ENCODE measurements around the gene PRB2.
"Not testable (repeated sequence)": the region's sequence is repeated elsewhere in the genome, so short reads cannot be mapped to it uniquely, and the experiment has no call there.

Gene PRB2

DNA sequence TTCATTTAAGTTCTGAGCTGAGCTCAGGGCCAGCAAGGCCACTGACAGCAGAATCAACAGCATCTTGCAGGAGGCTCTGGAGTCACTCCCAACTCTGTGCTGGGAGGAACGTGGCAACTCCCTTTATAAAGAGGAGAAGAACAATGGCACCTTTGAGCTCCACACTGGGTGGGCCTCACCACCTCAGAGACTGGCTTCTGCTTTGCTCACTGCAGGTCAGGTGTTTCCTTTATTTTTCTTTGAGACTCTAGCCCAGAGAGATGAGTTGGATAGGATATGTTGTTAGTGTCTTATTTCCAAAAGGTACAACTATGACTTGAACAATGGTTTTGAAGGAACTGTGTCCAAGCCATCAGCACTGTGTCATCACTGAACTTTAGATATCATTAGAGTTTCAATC is at the start of gene PRB2:
TSS of gene PRB2 (minus strand) at position 101 of the 400 bp plus-strand sequence. CDS start at position 63, 38 bp downstream.
- not testable (repeated sequence) for DNase-seq

GRCh38 chr12:11437966-11438365 is 42.6 kb upstream of the PRB2 start:
- no peak for DNase-seq

GRCh38 chr12:11433664-11434063 is 38.3 kb upstream of the PRB2 start:
- DNase-seq: no peak

DNA sequence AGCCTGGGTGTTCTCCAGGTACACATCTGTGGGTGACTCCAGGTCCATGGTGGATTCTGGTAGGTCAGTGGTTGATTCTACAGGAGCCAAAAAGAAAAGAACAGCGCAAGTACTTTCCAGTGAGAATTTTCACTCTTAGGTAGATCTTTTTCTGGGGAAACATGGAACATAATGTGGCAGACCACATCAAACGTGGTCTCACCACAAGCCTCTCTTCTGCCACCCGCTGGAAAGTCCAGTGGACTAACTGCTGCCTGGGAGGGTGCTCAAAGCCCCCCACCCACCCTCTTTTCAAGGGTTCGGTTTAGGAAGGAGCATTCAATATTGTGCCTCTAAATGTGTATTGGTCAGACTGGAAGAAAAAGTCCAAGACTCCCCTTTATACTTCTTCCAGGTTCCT is 36.1 kb upstream of the PRB2 start:
- DNase-seq: no peak

- DNase-seq: no peak
Observed at GRCh38 chr12:11427341-11427740, 32.0 kb upstream of the PRB2 start.

DNA sequence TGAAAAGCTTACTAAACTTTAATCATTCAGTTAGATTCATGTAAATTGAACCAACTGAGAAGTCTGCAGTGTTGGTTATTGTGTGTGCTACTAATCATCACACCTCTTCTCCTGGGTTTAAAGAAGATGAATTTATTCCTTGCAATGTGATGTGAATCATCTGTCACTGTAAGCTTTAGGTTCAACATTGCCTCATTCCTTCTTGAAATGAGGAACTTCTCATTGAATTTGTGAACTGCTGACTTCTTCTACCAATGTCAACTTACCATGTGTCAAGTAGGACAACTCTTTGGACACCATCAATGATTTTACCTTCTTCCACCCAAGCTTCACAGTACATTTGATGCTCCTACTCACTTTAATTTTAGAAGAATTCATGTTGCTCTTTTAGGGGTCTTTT is 17.4 kb upstream of the PRB2 start:
- no peak for DNase-seq

GRCh38 chr12:11408096-11408495 is 12.7 kb upstream of the PRB2 start:
- DNase-seq: no peak

GRCh38 chr12:11397366-11397765 is 2.0 kb upstream of the PRB2 start:
- DNase-seq: no peak

GRCh38 chr12:11391456-11391855 is 3.9 kb downstream of the PRB2 start:
- not testable (repeated sequence) for DNase-seq

GRCh38 chr12:11377420-11377819 is 17.9 kb downstream of the PRB2 start:
- not testable (repeated sequence) for DNase-seq

DNA sequence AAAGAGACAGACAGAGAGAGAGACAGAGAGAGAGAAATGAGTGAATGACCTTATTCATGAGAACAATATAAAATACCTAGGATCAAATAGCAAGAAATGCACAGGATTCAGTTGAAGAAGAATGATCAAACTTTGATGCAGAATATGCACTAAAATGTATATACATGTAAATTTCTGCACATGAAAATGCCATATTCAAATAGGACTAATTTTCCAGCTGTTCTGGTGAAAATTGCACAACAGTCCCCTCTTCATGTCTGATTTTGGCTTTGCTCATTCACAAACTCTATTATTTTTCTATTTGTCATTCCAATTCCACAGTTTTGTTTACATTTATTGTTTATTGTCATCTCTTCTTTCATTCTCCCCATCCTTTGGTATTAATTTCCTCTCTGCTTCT is 34.2 kb downstream of the PRB2 start:
- no peak for DNase-seq

- not testable (repeated sequence) for DNase-seq
Observed at GRCh38 chr12:11360205-11360883, 35.0 kb downstream of the PRB2 start.

DNA sequence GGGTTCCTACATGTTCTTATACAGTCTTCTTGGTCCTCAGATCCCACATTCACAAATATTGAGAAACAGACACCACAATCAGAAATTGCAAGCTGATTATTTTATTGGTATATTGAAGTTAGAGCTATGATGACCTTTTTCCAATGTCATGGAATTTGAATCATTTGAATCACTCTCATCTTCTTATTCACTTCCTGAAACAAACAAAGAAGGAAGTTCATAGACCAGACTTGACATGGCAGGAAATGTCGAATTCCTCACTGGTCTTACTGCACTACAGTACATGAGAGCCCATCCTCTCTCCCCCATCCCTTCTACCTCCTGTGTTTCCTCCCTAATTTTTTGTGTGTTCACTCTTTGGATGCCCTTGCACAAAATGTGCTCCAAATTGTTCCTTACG is 43.6 kb downstream of the PRB2 start:
- DNase-seq: not testable (repeated sequence)

DNA sequence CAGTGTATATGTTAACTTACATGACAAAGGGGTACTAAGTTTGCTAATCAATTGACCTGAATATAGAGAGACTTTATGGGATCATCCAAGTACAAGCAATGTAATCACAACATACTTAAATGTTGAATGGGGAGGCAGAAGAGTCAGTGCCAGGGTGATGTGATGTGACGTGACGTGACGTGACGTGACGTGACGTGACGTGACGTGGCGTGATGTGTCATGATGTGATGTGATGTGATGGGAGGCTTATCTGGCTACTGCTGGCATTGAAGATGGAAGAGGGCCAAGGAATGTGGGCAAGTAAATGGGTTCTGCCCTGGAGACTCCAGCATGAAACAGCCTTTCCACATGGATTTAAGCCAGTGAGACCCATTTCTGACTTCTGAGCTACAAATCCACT is 46.9 kb downstream of the PRB2 start:
- no peak for DNase-seq

GRCh38 chr12:11347810-11348209 is 47.6 kb downstream of the PRB2 start:
- no peak for DNase-seq

DNA sequence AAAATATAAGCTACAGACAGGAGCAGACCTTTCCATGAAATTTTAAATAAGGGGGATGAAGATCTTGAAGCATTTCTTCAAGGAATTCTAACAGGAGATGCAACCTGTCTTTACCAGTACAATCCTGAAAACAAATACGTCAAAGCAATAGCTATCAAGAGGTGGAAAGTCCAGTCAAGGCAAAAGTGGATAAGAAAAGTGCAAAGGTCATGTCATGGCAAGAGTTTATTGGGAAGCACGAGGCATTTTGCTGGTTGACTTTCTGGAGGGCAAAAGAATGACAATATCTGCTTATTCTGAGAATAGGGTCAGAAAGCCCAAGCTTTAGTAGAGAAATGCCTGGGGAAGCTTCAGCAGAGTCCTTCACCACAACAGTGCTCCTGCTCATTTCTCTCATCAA is 50.9 kb downstream of the PRB2 start:
- DNase-seq: no peak
